ENCODE measurements around the gene THSD7B. TPM values are rescaled to one million over a fixed set of nuclear protein-coding genes. Genes with fewer than 3 reads are reported as not detected.

The THSD7B gene
- total and polyA plus RNA-seq, 2 experiments from 2014 or later: 0.86 to 3.8 TPM

- DNase-seq (ENCODE audit: low spot score) (no peak), ATAC-seq (no peak)
- TF ChIP-seq ZNF462 (CRISPR knock-in tag; IDR thresholded peaks at IDR 0.05) (no peak), CREB1 (CRISPR knock-in tag; IDR thresholded peaks at IDR 0.05; ENCODE audit: low read depth) (no peak), ZNF114 (CRISPR knock-in tag; IDR thresholded peaks at IDR 0.05) (no peak), EZH2phosphoT487 (IDR thresholded peaks at IDR 0.05; ENCODE audit: unreplicated experiment) (no peak), CTCF (conservative IDR thresholded peaks at IDR 0.05; ENCODE audit: low read depth in 2 of 2) (no peak), NANOG (IDR thresholded peaks at IDR 0.05; ENCODE audit: borderline replicate concordance) (no peak), EZH2 (IDR thresholded peaks at IDR 0.05; ENCODE audit: low read depth, unreplicated experiment) (no peak), ZNF331 (CRISPR knock-in tag; IDR thresholded peaks at IDR 0.05; ENCODE audit: low read depth) (no peak), POLR2AphosphoS5 (IDR thresholded peaks at IDR 0.05; ENCODE audit: low read depth) (no peak), STAT1 (IDR thresholded peaks at IDR 0.05; ENCODE audit: unreplicated experiment) (no peak), JUNB (IDR thresholded peaks at IDR 0.05; ENCODE audit: unreplicated experiment) (no peak)
- H3K27ac Mint-ChIP-seq: no peak overlapping the region
- no peak overlapping the region for H3K4me3 Mint-ChIP-seq
- H3K27me3 ChIP-seq (ENCODE audit: insufficient read depth): no peaks in the 10 kb centered on the region
- H3K27me3 Mint-ChIP-seq (ENCODE audit: insufficient read depth, low read depth, poor library complexity): peaks cover 3% of the 10 kb centered on the region
- H2AFZ ChIP-seq: no peak overlapping the region
- no peaks in the 10 kb centered on the region for H3K9me3 Mint-ChIP-seq
- no peaks in the 10 kb centered on the region for H3K79me2 ChIP-seq (replicated peaks; ENCODE audit: insufficient read depth)
- H4K20me1 ChIP-seq (replicated peaks; ENCODE audit: insufficient read depth): no peaks in the 10 kb centered on the region
- no peaks in the 10 kb centered on the region for H3K4me1 Mint-ChIP-seq
- H3K9me2 ChIP-seq (ENCODE audit: insufficient read depth): no peaks in the 10 kb centered on the region
- H3K36me3 ChIP-seq (ENCODE audit: insufficient read depth): no peaks in the 10 kb centered on the region
- no peaks in the 10 kb centered on the region for H3F3A ChIP-seq (replicated peaks; ENCODE audit: low read depth)
- H3K36me3 Mint-ChIP-seq (ENCODE audit: low read depth): no peaks in the 10 kb centered on the region
- H3K4me2 ChIP-seq: no peak overlapping the region
- H3K27ac ChIP-seq (ENCODE audit: low read depth): no peak overlapping the region
- no peak overlapping the region for H3K4me3 ChIP-seq
- no peaks in the 10 kb centered on the region for H3K4me1 ChIP-seq (ENCODE audit: insufficient read depth)
These were observed 282.0 kb downstream of the THSD7B start for GRCh38 chr2:137047369-137047768.
